SK-N-SH (cell line): ENCODE measurements around the gene SEC31B.

Experiments used
- ELF1 ChIP-seq: IDR thresholded peaks from 2 replicates; pipeline ENCODE4 v1.4.0; 2012
- EP300 ChIP-seq, 2 experiments: IDR thresholded peaks; 2 replicates each; pipeline versions ENCODE4 v1.4.0 to v1.6.1; 2012; ENCODE audit warnings: borderline replicate concordance in 1 of 2, low read depth in 1 of 2, low read length in 1 of 2

DNA sequence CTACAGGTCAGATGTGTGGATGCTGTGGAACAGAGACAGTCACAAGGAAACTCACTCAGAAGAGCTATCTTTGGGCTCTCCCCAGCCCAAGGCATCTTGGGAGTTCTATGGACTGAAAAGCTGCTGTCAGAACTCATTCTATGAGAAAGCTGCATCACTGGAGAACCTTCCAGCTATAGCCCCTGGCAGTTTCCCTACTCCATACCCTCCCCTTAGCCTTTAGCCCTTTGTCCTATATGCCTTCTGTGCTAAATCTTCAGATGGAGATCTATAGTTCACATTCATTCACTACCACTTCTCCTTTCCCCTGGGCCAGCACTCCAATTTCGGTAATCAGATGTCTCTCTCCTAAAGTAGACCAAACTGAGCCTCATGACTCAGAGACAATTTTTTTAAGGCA, 49.9 kb downstream of the SEC31B start:
- TF ChIP-seq EP300 (IDR thresholded peaks at IDR 0.05; ENCODE audit: borderline replicate concordance in 1 of 2, low read depth in 1 of 2, low read length in 1 of 2) (no peak), ELF1 (no peak)
